HG03354 (cell line): ENCODE results near the gene CLTB.
A peak's percentile ranks its signal among the peaks of the same experiment; 100 is the strongest.

Experiments
- ATAC-seq: cut with Tn5 transposase; IDR thresholded peaks from one replicate; pipeline ENCODE4 v1.9.1; 2021; ENCODE audit warnings: mild to moderate bottlenecking; ENCODE audit not compliant: unreplicated experiment, poor library complexity, severe bottlenecking

CLTB gene

GRCh38 chr5:176384991-176385390, 31.3 kb downstream of the CLTB start:
- ATAC-seq, result no peak

- no peak for ATAC-seq
Measured at GRCh38 chr5:176384366-176384930, 31.9 kb downstream of the CLTB start.

- no peak for ATAC-seq
Measured at GRCh38 chr5:176383961-176384360, 32.4 kb downstream of the CLTB start.

GRCh38 chr5:176383248-176383905, 33.0 kb downstream of the CLTB start:
- ATAC-seq, result no peak

GRCh38 chr5:176382721-176383120, 33.6 kb downstream of the CLTB start:
- no peak for ATAC-seq

- no peak for ATAC-seq
Measured at GRCh38 chr5:176381979-176382378, 34.4 kb downstream of the CLTB start.

GRCh38 chr5:176381423-176381822, 34.9 kb downstream of the CLTB start:
- ATAC-seq, result no peak

- ATAC-seq, result no peak
Measured at GRCh38 chr5:176379881-176380280, 36.5 kb downstream of the CLTB start.

- ATAC-seq, result no peak
Measured at GRCh38 chr5:176373100-176373818, 43.1 kb downstream of the CLTB start.

GRCh38 chr5:176371621-176372539, 44.5 kb downstream of the CLTB start:
- no peak for ATAC-seq

GRCh38 chr5:176369934-176370711, 46.2 kb downstream of the CLTB start:
- no peak for ATAC-seq

GRCh38 chr5:176368726-176369125, 47.6 kb downstream of the CLTB start:
- no peak for ATAC-seq

- ATAC-seq, result no peak
Measured at GRCh38 chr5:176366232-176366894, 50.0 kb downstream of the CLTB start.

- peak; percentile 30 for ATAC-seq
Measured at GRCh38 chr5:176365351-176366231, 50.7 kb downstream of the CLTB start, which contains the start of gene ARL10. Gene ARL10, plus strand, starts transcription at chr5:176365487. Its CDS starts 77 bp downstream, at chr5:176365564.

- ATAC-seq, result no peak
Measured at GRCh38 chr5:176364765-176365350, 51.5 kb downstream of the CLTB start.

- ATAC-seq, result peak; percentile 14
Measured at GRCh38 chr5:176362233-176362490, 54.2 kb downstream of the CLTB start.

- ATAC-seq, result peak; percentile 88
Measured at GRCh38 chr5:176361437-176362232, 54.7 kb downstream of the CLTB start, which contains the start of gene KIAA1191. Gene KIAA1191, minus strand, starts transcription at chr5:176361764. Its CDS starts 2,256 bp downstream, at chr5:176359508.
